Spleen (tissue), 11 donors: Measurements from ENCODE around the gene HNRNPA3. TPM values are rescaled to one million over a fixed set of nuclear protein-coding genes. Genes with fewer than 3 reads are reported as not detected.

ENCODE experiments used
- DNase-seq: peaks from one replicate; pipeline ENCODE4 v3.0.0-alpha.2; 2020
- H3K27ac ChIP-seq, 8 donors: fragments of 200-600 bp; sonication (generic) in 7 of 8; 1 replicate in 4 of 8; 2 replicates in 4 of 8; pipeline versions ENCODE4 v1.5.0 to v1.8.0; 2016 to 2021; ENCODE audit warnings: inconsistent platforms in 4 of 8, mild to moderate bottlenecking in 4 of 8, moderate library complexity in 1 of 8
- H3K27me3 ChIP-seq, 7 donors: fragments of 200-600 bp; sonication (generic) in 6 of 7; replicated peaks in 1 of 7; 1 replicate in 4 of 7; 2 replicates in 3 of 7; pipeline versions ENCODE4 v1.5.0 to v1.8.0; 2016 to 2021; ENCODE audit warnings: inconsistent platforms in 3 of 7, mild to moderate bottlenecking in 1 of 7
- H3K36me3 ChIP-seq, 6 donors: fragments of 200-600 bp; sonication (generic) in 5 of 6; 1 replicate in 4 of 6; 2 replicates in 2 of 6; pipeline versions ENCODE4 v1.5.0 to v1.8.0; 2016 to 2021; ENCODE audit warnings: inconsistent platforms in 2 of 6
- H3K4me1 ChIP-seq, 6 donors: fragments of 200-600 bp; sonication (generic) in 5 of 6; 1 replicate in 3 of 6; 2 replicates in 3 of 6; pipeline versions ENCODE4 v1.5.0 to v1.8.0; 2016 to 2021; ENCODE audit warnings: inconsistent platforms in 3 of 6
- H3K4me3 ChIP-seq, 8 donors: fragments of 200-600 bp; sonication (generic) in 7 of 8; 1 replicate in 4 of 8; 2 replicates in 4 of 8; pipeline versions ENCODE4 v1.5.0 to v1.8.0; 2016 to 2021; ENCODE audit warnings: inconsistent platforms in 4 of 8, mild to moderate bottlenecking in 4 of 8, moderate library complexity in 2 of 8
- H3K9me3 ChIP-seq, 8 donors: fragments of 200-600 bp; sonication (generic) in 7 of 8; 1 replicate in 4 of 8; 2 replicates in 4 of 8; pipeline versions ENCODE4 v1.5.0 to v1.8.0; 2016 to 2021; ENCODE audit warnings: inconsistent platforms in 4 of 8
- POLR2A ChIP-seq, 3 donors: fragments of 450-650 bp; IDR thresholded peaks; one replicate each; pipeline ENCODE4 v1.5.1; 2017; ENCODE audit warnings: antibody characterized with exemption in 3 of 3, mild to moderate bottlenecking in 1 of 3
- POLR2AphosphoS5 ChIP-seq, 3 donors: sonication (generic); formaldehyde crosslinking; IDR thresholded peaks; one replicate each; pipeline ENCODE4 v1.5.1; 2017; ENCODE audit warnings: antibody characterized with exemption in 3 of 3
- WGBS, 5 donors: extraction: QIAGEN DNeasy Blood & Tissue Kit in 3 of 5; methylation state at CpG; one replicate each; pipeline versions ENCODE4 v1.1.5 to v1.1.7; 2013 to 2018; 5-methylcytosine and 5-hydroxymethylcytosine counted together
- intact Hi-C: fragments of 100-400 bp; cut with DNase I; formaldehyde crosslinking; loops from one replicate; pipeline ENCODE4 v1.15.0; 2023; ENCODE audit warnings: low total_unique reads
- polyA plus RNA-seq, 3 donors: library from polyadenylated mRNA; stranded (reverse); fragments of 200-250 nt; gene quantifications; one replicate each; pipeline ENCODE4 v1.2.1, GENCODE V29; 2013
- total RNA-seq, 7 donors: library from RNA; depleted of rRNA in 3 of 7; stranded (reverse); fragments of >200 nt in 3 of 7; fragmentation: NEBNext Ultra II Directional in 4 of 7; extraction: Animal tissue kit (Norgen Biotek cat#: 25700) in 4 of 7; gene quantifications; one replicate each; pipeline versions ENCODE4 v1.1.0 to v1.2.1, GENCODE V29; 2016 to 2021
- TF ChIP-seq, protein P1 (sequence below), 11 experiments: fragments of 200-600 bp in 7 of 11; fragments of 450-650 bp in 4 of 11; sonication (generic) in 4 of 11; IDR thresholded peaks in 8 of 11; conservative IDR thresholded peaks in 3 of 11; 1 replicate in 7 of 11; 2 replicates in 4 of 11; pipeline versions ENCODE4 v1.4.0 to v1.8.0; 2016 to 2021; ENCODE audit warnings: antibody characterized with exemption in 11 of 11, inconsistent platforms in 4 of 11, mild to moderate bottlenecking in 1 of 11
- donor health status: healthy with polysubstance abuse.
- donor health status: DM: no; HTN: no; CAD: no; lungs with moderate emphysema.
- donor health status: DM: no; HTN: no; CAD: no.
- donor health status: Bipolar disorder and iron deficiency.
- donor health status: healthy.
- donor health status: DM: no; HTN: no; CAD: no.
- donor health status: DM: yes; HTN: yes; CAD: no.

HNRNPA3 gene
- total and polyA plus RNA-seq, 10 donors: 79.8 to 213 (median 158) TPM

GRCh38 chr2:177165061-177165583, 47.5 kb upstream of the HNRNPA3 start:
- TF ChIP-seq POLR2A (IDR thresholded peaks at IDR 0.05): no peak
- TF ChIP-seq, protein P1, sequence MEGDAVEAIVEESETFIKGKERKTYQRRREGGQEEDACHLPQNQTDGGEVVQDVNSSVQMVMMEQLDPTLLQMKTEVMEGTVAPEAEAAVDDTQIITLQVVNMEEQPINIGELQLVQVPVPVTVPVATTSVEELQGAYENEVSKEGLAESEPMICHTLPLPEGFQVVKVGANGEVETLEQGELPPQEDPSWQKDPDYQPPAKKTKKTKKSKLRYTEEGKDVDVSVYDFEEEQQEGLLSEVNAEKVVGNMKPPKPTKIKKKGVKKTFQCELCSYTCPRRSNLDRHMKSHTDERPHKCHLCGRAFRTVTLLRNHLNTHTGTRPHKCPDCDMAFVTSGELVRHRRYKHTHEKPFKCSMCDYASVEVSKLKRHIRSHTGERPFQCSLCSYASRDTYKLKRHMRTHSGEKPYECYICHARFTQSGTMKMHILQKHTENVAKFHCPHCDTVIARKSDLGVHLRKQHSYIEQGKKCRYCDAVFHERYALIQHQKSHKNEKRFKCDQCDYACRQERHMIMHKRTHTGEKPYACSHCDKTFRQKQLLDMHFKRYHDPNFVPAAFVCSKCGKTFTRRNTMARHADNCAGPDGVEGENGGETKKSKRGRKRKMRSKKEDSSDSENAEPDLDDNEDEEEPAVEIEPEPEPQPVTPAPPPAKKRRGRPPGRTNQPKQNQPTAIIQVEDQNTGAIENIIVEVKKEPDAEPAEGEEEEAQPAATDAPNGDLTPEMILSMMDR (IDR thresholded peaks at IDR 0.05 in 8 of 11, conservative IDR thresholded peaks at IDR 0.05 in 3 of 11): no peak
- TF ChIP-seq POLR2AphosphoS5 (IDR thresholded peaks at IDR 0.05): no peak
- no peaks in the 10 kb centered on the region for H3K9me3 ChIP-seq
- H3K36me3 ChIP-seq: no peaks in the 10 kb centered on the region
- no peak for DNase-seq
- intact Hi-C loops: loop anchor here (10.0 kb wide), 2 partner anchors 100 to 130 kb away; partner anchors contain the start of gene NFE2L2
- WGBS, 5 donors: 10 to 21% (median 12%) methylated on average over 8 of the region's 8 CpGs
- no peaks in the 10 kb centered on the region for H3K27me3 ChIP-seq
- H3K4me1 ChIP-seq: peaks cover 14 to 36% (median 28%) of the 10 kb centered on the region in 6 donors
- peak overlapping the region; percentile 2 to 56 (median 28) for H3K4me3 ChIP-seq
- H3K27ac ChIP-seq: peak overlapping the region; percentile 65 to 88 (median 86)

GRCh38 chr2:177165721-177166711, 46.6 kb upstream of the HNRNPA3 start:
- Histone ChIP-seq H3K4me3 (peak overlapping the region in 3 of 8 donors; percentile 26 to 56 (median 39)), H3K9me3 (no peaks in the 10 kb centered on the region), H3K27me3 (no peaks in the 10 kb centered on the region), H3K27ac (peak overlapping the region; percentile 65 to 88 (median 86)), H3K4me1 (peaks cover 14 to 41% (median 28%) of the 10 kb centered on the region in 6 donors), H3K36me3 (no peaks in the 10 kb centered on the region)
- DNase-seq: no peak
- WGBS, 5 donors: 34 to 44% (median 39%) methylated on average over 8 of the region's 8 CpGs
- intact Hi-C loops: loop anchor here (10.0 kb wide), 2 partner anchors 99 to 129 kb away; partner anchors contain the start of gene NFE2L2
- TF ChIP-seq, protein P1 (IDR thresholded peaks at IDR 0.05 in 8 of 11, conservative IDR thresholded peaks at IDR 0.05 in 3 of 11): no peak
- TF ChIP-seq POLR2A (IDR thresholded peaks at IDR 0.05): no peak
- TF ChIP-seq POLR2AphosphoS5 (IDR thresholded peaks at IDR 0.05): no peak

GRCh38 chr2:177169810-177170514, 42.6 kb upstream of the HNRNPA3 start:
- peak overlapping the region in 3 of 8 donors; percentile 0 to 50 (median 8) for H3K27ac ChIP-seq
- no peaks in the 10 kb centered on the region for H3K27me3 ChIP-seq
- intact Hi-C loops: loop anchor here (10.0 kb wide), 2 partner anchors 95 to 125 kb away; partner anchors contain the start of gene NFE2L2
- WGBS, 5 donors: 51 to 64% (median 61%) methylated on average over 7 of the region's 7 CpGs
- no peak for DNase-seq
- H3K4me3 ChIP-seq: no peak overlapping the region
- H3K4me1 ChIP-seq: peaks cover 14 to 34% (median 22%) of the 10 kb centered on the region in 6 donors
- H3K9me3 ChIP-seq: no peaks in the 10 kb centered on the region
- TF ChIP-seq, protein P1 (IDR thresholded peaks at IDR 0.05 in 8 of 11, conservative IDR thresholded peaks at IDR 0.05 in 3 of 11): no peak
- TF ChIP-seq POLR2A (IDR thresholded peaks at IDR 0.05) (no peak), POLR2AphosphoS5 (IDR thresholded peaks at IDR 0.05) (no peak)
- no peaks in the 10 kb centered on the region for H3K36me3 ChIP-seq
